GM12872 (cell line): ENCODE data around the gene IMMP1L.

Experiments
- TF ChIP-seq, protein P1 (sequence below): IDR thresholded peaks from 3 replicates; pipeline ENCODE4 v1.5.1; 2011; ENCODE audit warnings: low read depth, mild to moderate bottlenecking, low read length, moderate library complexity; ENCODE audit not compliant: insufficient read depth

Gene IMMP1L

DNA sequence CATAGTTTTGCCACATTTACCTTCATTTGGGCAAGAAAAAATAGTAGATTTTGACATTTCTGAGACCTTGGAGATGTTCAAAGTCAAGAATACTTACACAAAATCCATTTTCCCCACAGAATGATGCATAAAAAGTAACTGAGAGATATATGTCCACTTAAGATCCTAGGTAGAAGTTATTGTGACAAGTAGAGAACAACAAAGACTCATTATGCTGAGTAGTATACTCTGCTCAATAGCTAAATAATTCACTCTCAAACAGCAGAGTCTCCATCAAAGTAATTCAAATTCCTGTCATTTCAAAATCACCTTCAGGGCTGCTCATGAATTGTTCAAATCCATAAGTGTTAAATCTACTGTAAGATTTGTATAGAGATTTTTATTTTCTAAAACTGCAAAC lies 35.3 kb downstream of the IMMP1L start:
- TF ChIP-seq, protein P1, sequence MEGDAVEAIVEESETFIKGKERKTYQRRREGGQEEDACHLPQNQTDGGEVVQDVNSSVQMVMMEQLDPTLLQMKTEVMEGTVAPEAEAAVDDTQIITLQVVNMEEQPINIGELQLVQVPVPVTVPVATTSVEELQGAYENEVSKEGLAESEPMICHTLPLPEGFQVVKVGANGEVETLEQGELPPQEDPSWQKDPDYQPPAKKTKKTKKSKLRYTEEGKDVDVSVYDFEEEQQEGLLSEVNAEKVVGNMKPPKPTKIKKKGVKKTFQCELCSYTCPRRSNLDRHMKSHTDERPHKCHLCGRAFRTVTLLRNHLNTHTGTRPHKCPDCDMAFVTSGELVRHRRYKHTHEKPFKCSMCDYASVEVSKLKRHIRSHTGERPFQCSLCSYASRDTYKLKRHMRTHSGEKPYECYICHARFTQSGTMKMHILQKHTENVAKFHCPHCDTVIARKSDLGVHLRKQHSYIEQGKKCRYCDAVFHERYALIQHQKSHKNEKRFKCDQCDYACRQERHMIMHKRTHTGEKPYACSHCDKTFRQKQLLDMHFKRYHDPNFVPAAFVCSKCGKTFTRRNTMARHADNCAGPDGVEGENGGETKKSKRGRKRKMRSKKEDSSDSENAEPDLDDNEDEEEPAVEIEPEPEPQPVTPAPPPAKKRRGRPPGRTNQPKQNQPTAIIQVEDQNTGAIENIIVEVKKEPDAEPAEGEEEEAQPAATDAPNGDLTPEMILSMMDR, result no peak

DNA sequence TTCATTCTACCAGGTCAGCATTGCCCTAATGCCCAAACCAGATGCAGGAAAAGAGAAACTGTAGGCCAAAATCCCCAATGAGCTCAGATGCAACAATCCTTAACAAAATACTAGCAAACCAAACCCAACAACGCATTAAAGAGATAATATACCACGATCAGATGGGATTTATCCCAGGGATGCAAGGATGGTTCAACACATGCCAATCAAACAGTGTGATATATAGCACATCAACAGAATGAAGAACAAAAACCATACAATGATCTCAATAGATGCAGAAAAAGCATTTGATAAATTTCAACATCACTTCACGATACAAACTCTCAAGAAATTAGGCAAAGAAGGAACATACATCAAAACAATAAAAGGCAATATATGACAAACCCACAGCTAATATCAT lies 45.0 kb downstream of the IMMP1L start:
- TF ChIP-seq, protein P1, result no peak

DNA sequence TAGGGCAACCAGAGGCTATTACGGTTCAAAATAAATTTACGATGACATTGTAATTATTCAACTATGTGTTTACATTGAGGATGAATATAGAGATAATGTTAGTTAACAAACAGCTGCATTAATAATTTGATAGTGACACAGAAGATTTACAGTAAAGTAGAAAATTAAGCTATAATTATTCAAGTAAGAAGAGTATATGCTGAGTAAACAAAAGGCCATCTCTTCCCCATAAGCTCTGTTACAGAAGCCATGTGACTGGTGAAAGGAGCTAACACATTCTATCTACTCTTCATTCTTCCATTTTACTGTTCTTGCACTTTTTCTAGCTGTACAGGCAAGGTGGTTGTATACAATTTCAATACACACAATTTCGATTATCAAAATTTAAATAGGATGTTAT lies 54.2 kb downstream of the IMMP1L start:
- TF ChIP-seq, protein P1, result no peak

DNA sequence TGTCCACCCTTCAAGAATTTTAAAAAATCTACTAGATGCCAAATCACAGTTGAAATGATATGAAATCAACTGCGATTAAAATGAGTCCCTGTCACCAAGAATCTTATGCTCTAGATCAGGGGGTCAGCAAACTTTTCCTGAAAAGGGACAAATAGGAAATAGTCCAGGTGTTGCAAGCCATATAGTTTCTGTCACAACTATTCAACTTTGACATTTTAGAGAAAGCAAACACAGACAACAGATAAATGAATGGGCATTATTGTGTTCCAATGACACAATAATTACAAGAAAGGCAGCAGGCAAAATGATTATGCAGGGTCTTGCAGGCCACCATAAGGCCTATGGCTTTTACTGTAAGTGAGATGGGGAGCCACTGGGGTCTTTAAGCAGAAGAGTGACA lies 58.6 kb downstream of the IMMP1L start:
- TF ChIP-seq, protein P1, result no peak

DNA sequence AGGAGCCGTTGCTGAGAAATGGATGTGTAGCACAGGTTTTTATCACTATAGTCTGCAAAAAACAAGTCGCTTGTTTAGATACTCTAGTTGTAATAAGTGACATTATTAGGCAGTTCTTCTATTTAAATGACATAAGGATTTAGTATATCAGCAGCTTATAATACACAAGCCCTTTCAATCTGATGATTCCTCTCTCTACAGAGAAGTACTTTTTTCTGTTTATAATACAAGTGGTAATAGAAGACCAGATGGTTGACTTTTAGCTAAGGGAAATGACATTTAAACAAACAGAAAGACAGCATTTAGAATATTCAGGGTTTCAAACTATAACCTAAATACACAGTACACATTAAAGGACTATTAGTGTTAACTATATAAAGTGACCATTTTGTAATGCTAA lies 60.4 kb downstream of the IMMP1L start:
- TF ChIP-seq, protein P1, result no peak

DNA sequence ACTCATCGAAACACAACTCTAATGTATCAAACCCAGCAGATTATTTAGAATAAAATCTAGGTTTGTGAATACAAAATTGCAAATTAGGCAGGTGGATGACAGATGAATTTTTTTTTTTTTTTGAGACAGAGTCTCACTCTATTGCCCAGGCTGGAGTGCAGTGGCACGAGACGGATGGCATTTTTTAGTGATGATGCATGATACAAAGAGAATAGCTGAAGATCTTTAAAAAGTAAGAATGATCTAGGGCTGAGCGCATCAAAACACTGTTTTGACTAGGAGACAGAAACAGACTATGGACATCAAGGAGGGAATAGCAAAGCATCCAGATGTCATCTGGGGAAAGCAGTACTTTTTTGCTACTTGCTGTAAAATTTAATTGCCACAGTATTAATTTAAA lies 63.8 kb downstream of the IMMP1L start:
- TF ChIP-seq, protein P1, result no peak

DNA sequence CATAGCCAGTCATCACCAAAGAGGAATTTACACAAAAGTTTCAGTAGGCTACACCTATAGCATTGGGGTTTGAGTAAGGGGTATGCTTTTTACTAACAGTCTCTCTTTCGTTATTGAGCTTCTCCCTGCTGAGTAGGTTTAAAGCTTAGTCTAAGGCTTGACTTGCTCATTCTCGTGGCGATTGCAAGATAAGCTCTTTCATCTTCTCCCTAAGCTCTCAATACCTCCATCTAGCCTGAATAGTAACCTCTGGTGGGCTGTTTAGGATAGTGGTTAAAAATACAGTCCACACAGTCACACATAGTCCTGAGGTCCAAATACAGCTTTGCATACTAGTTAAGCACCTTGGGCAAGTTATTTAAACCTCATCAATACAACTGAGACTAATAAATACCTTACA lies 65.6 kb downstream of the IMMP1L start:
- TF ChIP-seq, protein P1, result no peak

DNA sequence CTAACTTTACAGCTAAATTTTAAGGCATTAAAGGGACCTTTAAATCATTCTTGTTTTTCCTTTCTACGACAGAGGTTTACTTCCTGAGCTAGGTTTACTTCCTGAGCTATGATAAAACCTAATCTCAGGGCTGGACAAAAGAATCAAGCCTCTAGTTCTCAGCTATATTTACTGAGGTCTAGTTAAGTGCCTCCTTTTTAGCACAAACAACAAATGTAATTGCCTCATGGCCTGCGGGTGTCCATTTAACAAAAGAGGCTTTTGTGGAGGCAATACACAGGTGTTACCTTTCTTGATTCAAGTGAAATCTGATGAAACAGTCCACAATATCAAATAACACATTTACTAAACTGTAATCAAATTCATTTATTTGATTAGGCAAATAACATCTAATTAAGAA lies 67.3 kb downstream of the IMMP1L start:
- TF ChIP-seq, protein P1, result no peak
